ENCODE measurements around the gene LRRK1.

GRCh38 chr15:101012326-101013200, 93.4 kb downstream of the LRRK1 start:
- TF ChIP-seq, protein P1, sequence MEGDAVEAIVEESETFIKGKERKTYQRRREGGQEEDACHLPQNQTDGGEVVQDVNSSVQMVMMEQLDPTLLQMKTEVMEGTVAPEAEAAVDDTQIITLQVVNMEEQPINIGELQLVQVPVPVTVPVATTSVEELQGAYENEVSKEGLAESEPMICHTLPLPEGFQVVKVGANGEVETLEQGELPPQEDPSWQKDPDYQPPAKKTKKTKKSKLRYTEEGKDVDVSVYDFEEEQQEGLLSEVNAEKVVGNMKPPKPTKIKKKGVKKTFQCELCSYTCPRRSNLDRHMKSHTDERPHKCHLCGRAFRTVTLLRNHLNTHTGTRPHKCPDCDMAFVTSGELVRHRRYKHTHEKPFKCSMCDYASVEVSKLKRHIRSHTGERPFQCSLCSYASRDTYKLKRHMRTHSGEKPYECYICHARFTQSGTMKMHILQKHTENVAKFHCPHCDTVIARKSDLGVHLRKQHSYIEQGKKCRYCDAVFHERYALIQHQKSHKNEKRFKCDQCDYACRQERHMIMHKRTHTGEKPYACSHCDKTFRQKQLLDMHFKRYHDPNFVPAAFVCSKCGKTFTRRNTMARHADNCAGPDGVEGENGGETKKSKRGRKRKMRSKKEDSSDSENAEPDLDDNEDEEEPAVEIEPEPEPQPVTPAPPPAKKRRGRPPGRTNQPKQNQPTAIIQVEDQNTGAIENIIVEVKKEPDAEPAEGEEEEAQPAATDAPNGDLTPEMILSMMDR (conservative IDR thresholded peaks at IDR 0.05) = no peak
- no peak for TF ChIP-seq ZFX (IDR thresholded peaks at IDR 0.05)

All from C4-2B (cell line).